Hematopoietic multipotent progenitor cell treated with erythropoietin and hydrocortisone succinate and interleukin-3 and kit ligand, for 6 days (in vitro differentiated cells): ENCODE measurements around the gene PCSK9.
A peak's percentile ranks its signal among the peaks of the same experiment; 100 is the strongest.
"Not testable (repeated sequence)": the region's sequence is repeated elsewhere in the genome, so short reads cannot be mapped to it uniquely, and the experiment has no call there.

Experiments
- DNase-seq: peaks from one replicate; pipeline ENCODE4 v3.0.0-alpha.2; 2015

PCSK9 gene

GRCh38 chr1:55010194-55010886 lies 29.0 kb upstream of the PCSK9 start:
- DNase-seq: no peak

GRCh38 chr1:55010887-55011217 lies 28.5 kb upstream of the PCSK9 start:
- no peak for DNase-seq

- DNase-seq: no peak
Measured at GRCh38 chr1:55012661-55013060, 26.7 kb upstream of the PCSK9 start.

GRCh38 chr1:55015123-55015522 lies 24.2 kb upstream of the PCSK9 start:
- DNase-seq: no peak

- no peak for DNase-seq
Measured at GRCh38 chr1:55015731-55016620, 23.4 kb upstream of the PCSK9 start.

GRCh38 chr1:55018395-55018794 lies 21.0 kb upstream of the PCSK9 start:
- no peak for DNase-seq

- DNase-seq: peak; percentile 87
Measured at GRCh38 chr1:55021942-55022546, 17.3 kb upstream of the PCSK9 start.

GRCh38 chr1:55024163-55024562 lies 15.2 kb upstream of the PCSK9 start:
- DNase-seq: not testable (repeated sequence)

DNA sequence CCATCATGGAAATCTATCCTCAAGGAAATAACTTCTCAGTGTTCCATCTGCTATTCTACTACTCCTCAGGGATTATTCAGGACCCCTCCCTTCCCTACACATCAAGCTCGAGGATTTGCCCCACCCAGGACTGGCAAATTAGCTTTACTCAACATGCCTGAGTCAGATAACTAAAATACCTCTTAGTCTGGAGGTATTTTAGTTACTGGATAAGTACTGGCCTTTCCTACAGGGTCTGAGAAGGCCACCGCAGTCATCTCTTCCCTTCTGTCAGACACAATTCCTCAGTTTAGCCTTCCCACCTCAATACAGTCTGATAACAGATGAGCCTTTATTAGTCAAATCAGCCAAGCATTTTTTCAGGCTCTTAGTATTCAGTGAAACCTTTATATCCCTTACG lies 12.7 kb upstream of the PCSK9 start:
- not testable (repeated sequence) for DNase-seq

DNA sequence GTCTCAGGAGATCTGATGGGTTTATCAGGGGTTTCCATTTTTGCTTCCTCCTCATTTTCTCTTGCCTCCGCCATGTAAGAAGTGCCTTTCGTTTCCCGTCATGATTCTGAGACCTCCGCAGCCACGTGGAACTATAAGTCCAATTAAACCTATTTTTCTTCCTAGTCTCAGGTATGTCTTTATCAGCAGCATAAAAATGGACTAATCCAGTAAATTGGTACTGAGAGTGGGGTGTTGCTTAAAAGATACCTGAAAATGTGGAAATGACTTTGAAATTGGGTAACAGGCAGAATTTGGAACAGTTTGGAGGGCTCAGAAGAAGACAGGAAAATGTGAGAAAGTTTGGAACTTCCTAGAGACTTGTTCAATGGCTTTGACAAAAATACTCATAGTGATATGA lies 8.2 kb upstream of the PCSK9 start:
- not testable (repeated sequence) for DNase-seq

- DNase-seq: no peak
Measured at GRCh38 chr1:55033265-55033614, 6.1 kb upstream of the PCSK9 start.

DNA sequence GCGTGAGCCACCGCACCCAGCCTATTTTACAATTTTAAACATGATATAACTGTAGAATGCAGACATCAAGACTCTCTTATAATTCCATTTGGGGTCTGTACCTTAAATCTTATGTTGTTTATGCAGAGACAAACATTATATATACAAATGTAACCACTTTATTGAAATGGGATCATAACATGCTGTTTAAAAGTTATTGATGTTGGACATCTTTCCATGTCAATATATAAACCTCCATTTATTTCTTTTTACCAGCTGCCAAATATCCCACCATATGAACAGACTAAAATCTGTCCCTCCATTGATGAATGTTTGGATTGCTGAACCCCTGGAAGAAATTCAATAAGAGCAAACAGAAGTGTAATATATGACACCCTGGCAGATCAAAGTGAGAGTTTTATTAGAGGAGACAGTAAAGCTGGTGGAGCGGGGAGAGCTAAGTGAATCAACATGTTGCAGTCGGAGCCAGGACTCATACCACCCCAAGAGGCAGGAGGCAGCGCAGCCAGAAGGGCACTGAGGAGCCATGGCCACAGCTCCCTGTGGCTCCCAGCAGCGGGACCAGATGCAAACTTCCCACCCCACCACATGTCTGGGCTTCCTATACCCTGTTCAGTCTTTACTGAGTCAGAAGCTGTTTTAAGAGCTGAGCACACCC lies 4.7 kb upstream of the PCSK9 start:
- DNase-seq: no peak

GRCh38 chr1:55035904-55036303 lies 3.4 kb upstream of the PCSK9 start:
- peak; percentile 31 for DNase-seq

GRCh38 chr1:55037733-55038551 lies 1.4 kb upstream of the PCSK9 start:
- no peak for DNase-seq

GRCh38 chr1:55038552-55038838 lies 853 bp upstream of the PCSK9 start:
- DNase-seq: no peak

GRCh38 chr1:55038974-55039341 lies 390 bp upstream of the PCSK9 start:
- no peak for DNase-seq

DNA sequence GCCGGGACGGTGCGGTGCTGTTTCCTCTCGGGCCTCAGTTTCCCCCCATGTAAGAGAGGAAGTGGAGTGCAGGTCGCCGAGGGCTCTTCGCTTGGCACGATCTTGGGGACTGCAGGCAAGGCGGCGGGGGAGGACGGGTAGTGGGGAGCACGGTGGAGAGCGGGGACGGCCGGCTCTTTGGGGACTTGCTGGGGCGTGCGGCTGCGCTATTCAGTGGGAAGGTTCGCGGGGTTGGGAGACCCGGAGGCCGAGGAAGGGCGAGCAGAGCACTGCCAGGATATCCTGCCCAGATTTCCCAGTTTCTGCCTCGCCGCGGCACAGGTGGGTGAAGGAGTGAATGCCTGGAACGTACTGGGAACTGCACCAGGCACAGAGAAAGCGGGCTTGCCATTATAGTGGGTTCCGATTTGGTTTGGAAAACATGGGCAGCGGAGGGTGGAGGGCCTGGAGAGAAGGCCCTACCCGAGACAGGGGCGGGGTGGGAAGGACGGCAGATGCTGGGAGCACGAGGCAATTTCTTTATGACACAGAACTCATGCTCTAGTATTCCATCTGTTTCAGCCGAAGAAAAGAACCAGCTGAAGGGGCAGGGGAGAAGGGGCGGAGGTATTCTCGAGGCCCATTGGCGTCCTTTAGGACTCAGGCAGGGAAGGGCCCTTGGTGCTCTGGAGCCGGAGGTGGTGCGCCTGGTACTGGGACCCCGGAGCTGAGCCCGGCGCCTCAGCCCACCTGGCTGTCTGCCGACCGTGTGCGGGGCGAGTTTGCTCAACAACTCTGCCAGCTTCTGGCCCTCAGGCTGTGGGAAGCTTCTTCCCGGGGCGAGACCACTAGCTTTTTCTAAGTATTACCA lies 960 bp downstream of the PCSK9 start:
- no peak for DNase-seq

DNA sequence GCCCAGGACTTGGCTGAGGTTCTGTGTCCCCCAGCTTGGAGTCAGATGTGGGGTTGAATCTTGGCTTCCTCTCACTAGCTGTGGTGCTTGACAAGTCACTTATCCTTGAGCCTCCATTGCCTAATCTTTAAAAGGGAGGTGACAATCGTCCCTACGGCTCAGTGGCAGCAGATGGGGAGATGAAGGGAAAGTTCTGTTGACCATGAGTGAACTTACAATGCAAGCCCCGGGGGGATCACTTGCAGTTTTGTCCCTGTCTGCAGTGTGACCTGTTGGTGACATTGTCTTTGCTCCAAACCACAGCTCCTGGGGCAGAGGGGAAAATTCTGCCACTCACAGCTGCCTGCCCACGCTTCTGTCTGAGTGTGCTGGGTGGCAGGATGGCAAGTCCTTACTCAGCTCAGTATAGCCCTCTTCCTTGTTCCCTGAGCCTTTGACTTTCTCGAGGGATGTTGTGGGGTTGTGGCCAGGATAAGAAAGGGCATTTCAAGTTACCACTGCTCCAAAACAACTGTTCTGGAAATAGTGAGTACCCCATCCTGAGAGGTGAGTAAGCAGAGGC lies 1.7 kb downstream of the PCSK9 start:
- DNase-seq: peak; percentile 27

- no peak for DNase-seq
Measured at GRCh38 chr1:55041613-55042012, 2.3 kb downstream of the PCSK9 start.

GRCh38 chr1:55043011-55043410 lies 3.7 kb downstream of the PCSK9 start:
- no peak for DNase-seq

- DNase-seq: no peak
Measured at GRCh38 chr1:55043726-55044125, 4.4 kb downstream of the PCSK9 start.
